ENCODE results near the gene PLN.

Gene PLN

GRCh38 chr6:118580585-118581419, 32.7 kb downstream of the PLN start:
- DNase-seq (ENCODE audit: low read depth in 2 of 2) = no peak

- DNase-seq (ENCODE audit: low read depth in 2 of 2) = no peak
Measured at GRCh38 chr6:118581489-118581959, 33.4 kb downstream of the PLN start.

GRCh38 chr6:118584911-118585310, 36.8 kb downstream of the PLN start:
- no peak for DNase-seq (ENCODE audit: low read depth in 2 of 2)

- DNase-seq (ENCODE audit: low read depth in 2 of 2) = no peak
Measured at GRCh38 chr6:118586746-118587485, 38.8 kb downstream of the PLN start.

- no peak for DNase-seq (ENCODE audit: low read depth in 2 of 2)
Measured at GRCh38 chr6:118588626-118589025, 40.5 kb downstream of the PLN start.

GRCh38 chr6:118589186-118589585, 41.1 kb downstream of the PLN start:
- DNase-seq (ENCODE audit: low read depth in 2 of 2) = no peak

GRCh38 chr6:118589649-118590365, 41.7 kb downstream of the PLN start:
- DNase-seq (ENCODE audit: low read depth in 2 of 2) = no peak

GRCh38 chr6:118591897-118592296, 43.8 kb downstream of the PLN start:
- no peak for DNase-seq (ENCODE audit: low read depth in 2 of 2)

- no peak for DNase-seq (ENCODE audit: low read depth in 2 of 2)
Measured at GRCh38 chr6:118594877-118595276, 46.8 kb downstream of the PLN start.

- DNase-seq (ENCODE audit: low read depth in 2 of 2) = no peak
Measured at GRCh38 chr6:118596774-118597320, 48.8 kb downstream of the PLN start.

GRCh38 chr6:118597636-118598035, 49.5 kb downstream of the PLN start:
- DNase-seq (ENCODE audit: low read depth in 2 of 2) = no peak

- no peak for DNase-seq (ENCODE audit: low read depth in 2 of 2)
Measured at GRCh38 chr6:118598324-118598723, 50.2 kb downstream of the PLN start.

- no peak for DNase-seq (ENCODE audit: low read depth in 2 of 2)
Measured at GRCh38 chr6:118602300-118602699, 54.2 kb downstream of the PLN start.

- DNase-seq (ENCODE audit: low read depth in 2 of 2) = no peak
Measured at GRCh38 chr6:118603372-118603771, 55.3 kb downstream of the PLN start.

- no peak for DNase-seq (ENCODE audit: low read depth in 2 of 2)
Measured at GRCh38 chr6:118606268-118606667, 58.2 kb downstream of the PLN start.

GRCh38 chr6:118606858-118607257, 58.8 kb downstream of the PLN start:
- DNase-seq (ENCODE audit: low read depth in 2 of 2) = no peak
